ENCODE data around the gene GLUD1.
"Not testable (repeated sequence)": the region's sequence is repeated elsewhere in the genome, so short reads cannot be mapped to it uniquely, and the experiment has no call there.

GLUD1 gene

DNA sequence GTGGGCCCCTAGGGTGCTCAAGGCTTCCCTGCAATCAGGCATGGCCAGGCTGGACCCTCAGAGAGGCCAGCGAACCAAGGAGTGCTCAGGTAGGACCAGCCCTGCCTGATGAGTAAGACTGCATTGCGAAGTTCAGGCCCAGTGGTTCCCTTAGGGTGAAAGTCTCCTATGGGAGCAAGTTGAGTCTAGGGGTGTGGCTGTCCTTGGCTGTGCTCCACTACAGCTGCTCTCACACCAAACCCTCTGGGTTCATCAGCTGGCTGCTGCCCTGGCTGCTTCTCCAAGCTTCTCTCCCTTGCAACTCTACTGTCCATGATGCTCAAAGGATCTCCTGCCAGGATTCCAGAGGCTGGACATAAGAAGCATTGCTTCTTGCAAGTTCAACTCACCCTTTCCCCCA, 55.9 kb downstream of the GLUD1 start:
- no peak for FAIRE-seq

DNA sequence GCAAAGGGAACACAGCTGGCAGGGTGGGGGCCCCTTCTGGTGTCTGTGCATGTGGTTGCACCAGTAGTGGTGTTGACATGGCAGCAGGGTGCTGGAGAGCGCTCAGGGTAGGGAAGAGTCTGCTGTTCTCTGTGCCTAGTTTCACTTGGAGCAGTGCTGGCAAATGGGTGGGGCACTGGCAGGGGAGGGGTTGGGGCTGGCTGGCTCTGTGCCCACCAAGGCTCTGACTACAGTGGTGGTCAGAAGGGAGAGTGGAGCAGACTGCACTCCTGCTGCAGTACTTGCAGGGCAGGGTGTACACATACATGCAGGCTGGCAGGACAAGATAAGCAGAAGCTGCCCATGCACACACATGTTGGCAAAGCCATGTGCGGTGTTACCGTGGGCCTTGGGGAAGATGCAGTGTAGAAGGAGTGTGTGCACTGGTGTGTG, 56.3 kb downstream of the GLUD1 start:
- no peak for FAIRE-seq

DNA sequence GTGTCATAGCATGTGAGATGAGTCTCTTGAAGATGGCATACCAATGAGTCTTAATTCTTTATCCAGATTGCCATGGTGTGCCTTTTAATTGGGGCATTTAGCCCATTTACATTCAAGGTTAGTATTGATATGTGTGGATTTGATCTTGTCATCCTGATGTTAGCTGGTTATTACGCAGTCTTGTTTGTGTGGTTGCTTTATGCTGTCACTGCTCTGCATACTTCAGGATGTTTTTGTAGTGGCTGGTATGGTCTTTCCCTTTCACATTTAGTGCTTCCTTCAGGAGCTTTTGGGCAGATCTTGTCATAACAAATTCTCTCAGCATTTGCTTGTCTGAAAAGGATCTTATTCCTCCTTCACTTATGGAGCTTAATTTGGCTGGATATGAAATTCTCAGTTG, 58.0 kb downstream of the GLUD1 start:
- FAIRE-seq: no peak

DNA sequence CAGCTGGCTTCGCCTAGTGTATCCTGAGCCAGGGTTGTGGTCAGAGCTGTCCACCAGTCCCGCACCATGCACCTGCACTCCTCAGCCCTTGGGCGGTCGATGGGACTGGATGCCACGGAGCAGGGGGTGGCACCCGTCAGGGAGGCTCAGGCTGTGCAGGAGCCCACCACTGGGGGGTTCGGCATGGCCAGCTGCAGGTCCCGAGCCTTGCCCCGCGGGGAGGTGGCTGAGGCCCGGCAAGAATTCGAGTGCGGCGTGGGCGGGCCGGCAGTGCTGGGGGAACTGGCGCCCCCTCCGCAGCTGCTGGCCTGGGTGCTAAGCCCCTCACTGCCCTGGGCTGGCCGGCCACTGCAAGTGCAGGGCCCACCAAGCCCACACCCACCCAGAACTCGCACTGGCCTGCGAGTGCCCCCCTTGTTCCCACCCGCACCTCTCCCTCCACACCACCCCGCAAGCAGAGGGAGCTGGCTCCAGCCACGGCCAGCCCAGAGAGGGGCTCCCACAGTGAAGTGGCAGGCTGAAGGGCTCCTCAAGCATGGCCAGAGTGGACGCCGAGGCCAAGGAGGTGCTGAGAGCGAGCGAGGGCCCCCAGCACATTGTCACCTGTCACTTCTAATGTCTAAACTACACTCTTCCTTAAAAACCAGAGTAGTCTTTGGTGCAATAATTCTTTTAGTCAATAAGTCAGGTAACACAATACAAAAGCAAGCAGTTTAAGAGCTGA, 63.6 kb downstream of the GLUD1 start:
- FAIRE-seq: no peak

DNA sequence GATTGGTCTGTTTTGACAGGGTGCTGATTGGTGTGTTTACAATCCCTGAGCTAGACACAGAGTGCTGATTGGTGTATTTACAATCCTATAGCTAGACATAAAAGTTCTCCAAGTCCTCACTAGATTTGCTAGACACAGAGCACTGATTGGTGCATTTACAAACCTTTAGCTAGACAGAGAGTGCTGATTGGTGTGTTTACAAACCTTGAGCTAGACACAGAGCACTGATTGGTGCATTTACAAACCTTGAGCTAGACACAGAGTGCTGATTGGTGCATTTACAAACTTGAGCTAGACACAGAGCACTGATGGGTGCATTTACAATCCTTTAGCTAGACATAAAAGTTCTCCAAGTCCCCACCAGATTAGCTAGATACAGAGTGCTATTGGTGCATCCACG, 64.2 kb downstream of the GLUD1 start:
- not testable (repeated sequence) for FAIRE-seq

DNA sequence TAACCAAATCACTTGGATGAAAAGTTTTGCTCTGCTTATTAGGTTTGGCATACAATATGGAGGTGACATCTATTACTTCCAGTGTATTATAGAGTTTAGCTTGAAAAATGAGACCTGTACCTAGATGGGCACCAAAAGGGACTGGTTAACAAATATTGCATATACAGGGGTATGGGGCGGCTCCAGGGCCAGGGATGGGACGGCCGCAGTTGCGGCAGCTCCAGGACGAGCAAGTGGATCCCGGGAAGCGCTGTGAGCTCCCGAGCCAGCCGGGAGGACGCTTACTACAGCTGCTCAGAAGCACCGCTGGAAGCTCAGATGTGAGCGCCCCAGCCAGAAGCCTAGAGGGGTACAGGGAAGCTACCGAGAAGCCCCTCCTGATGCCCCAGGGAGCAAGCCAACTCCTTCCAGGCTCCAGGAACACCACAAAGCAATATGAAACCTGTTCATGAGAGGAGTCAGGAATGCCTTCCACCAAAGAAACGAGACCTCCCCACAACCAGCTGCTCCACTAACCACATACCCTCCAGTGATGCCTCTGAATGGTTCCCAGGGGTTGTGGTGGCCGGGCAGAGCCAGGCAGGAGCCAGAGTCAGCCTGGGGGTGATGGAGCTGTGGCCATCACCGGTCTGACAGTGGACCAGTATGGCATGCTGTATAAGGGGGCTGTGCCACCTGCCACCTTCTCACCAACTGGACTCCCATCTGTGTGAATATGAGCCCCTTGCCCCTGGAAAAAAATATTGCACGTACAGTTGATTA, 67.7 kb downstream of the GLUD1 start:
- not testable (repeated sequence) for FAIRE-seq

DNA sequence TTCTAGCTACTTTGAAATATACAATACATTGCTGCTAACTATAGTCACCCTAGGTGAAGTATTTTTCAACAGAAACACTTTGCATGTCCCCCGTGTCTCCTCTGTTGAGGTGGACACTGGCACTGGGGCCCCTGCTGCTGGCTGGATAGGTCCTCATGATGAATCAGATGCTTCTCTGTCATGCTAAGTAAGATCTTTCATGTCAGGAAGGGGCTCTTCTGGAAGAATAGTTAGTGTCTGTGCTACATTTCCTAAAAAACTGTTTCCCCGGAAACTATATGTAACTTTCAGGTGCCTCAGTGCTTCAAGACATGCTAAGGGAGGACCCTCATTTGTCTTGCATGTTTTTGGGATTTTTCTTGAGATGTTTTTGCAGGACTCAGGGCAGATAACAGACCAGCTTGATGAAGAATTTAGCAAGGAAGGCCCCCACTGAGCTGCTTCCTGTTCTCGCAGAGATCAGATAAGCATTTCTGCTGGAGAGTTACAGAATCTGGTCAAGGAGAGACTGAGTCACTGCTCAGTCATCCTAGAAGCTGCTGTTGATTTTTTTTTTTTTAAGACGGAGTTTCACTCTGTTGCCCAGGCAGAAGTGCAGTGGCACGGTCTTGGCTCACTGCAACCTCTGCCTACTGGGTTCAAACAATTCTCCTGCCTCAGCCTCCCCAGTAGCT, 69.2 kb downstream of the GLUD1 start:
- not testable (repeated sequence) for FAIRE-seq

DNA sequence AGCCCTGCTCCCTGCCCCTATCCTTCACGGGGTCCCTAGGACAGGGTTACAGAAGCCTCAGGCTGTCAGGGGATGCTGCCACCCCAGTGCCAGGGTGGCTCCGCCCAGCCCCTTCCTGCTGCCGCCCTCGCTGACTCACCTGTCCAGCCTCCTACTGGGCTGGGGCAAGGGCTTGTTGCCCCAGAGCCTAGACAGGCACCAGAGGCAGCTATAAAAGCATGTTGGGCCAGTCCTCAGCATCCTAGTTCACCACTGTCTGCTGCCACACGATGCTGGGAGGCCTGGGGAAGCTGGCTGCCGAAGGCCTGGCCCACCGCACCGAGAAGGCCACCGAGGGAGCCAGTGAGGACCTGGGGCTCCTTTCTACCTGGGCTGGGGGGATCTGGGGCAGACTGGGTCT, 74.6 kb downstream of the GLUD1 start, which contains the start of gene FAM25A:
TSS of gene FAM25A (plus strand) at position 239 of the 400 bp plus-strand sequence. CDS start at position 270, 31 bp downstream.
- FAIRE-seq: not testable (repeated sequence)

DNA sequence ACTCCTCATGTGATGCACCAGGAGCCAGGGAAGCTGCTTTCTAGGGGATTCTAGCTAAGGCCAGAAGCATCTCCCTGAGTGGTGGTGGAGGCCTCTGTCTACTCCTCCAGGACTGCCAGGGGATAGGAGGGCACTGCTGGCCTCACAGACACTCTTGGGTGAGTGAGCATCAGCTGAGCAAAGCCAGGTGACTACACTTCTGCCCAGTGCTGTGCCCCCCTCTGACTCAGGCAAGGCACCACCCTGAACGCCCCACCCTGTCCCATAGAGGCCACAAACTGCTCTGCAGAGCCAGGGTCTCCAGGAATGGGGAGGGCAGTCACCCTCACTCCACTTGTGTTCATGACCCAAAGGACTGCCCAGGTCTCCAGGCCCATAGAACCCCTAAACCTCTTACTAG, 75.1 kb downstream of the GLUD1 start:
- FAIRE-seq: not testable (repeated sequence)

DNA sequence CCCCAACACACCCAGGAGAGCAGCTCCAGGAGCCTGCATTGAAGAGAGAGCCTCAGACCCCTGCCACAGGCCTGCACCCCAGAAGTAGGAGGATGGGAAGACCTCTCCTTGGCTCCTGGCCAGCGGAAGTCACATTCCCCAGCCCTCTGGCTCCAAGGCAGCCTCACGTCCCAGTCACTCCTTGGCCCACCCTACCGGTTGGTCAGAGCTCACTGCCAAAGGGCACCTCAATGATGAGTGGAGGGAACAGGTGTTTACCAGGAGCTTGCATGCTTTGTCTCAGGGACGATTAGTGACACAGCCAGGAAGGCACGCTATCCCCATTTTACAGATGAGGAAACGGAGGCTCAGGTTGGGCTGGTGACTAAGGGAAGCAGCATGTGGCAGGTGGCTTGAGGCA, 75.6 kb downstream of the GLUD1 start:
- not testable (repeated sequence) for FAIRE-seq

DNA sequence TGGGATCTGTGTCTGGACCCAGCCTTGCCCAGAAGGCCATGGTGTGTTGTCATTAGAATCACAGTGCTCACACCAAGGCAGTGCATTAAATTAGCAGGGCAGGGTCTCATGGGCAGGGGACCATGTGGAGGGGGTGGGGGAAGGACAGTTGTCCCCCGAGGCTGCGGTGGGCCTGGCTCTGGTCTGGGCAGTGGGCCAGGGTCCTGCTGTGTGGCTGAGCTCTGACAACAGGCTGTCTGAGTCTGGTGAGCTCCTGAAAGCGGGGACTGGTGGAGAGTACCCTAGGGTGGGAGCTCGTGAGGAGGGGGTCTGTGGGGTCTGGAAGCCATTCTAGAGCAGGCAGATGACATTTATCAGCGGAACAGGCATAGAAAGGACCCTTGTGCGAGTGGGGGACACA, 76.5 kb downstream of the GLUD1 start:
- not testable (repeated sequence) for FAIRE-seq

DNA sequence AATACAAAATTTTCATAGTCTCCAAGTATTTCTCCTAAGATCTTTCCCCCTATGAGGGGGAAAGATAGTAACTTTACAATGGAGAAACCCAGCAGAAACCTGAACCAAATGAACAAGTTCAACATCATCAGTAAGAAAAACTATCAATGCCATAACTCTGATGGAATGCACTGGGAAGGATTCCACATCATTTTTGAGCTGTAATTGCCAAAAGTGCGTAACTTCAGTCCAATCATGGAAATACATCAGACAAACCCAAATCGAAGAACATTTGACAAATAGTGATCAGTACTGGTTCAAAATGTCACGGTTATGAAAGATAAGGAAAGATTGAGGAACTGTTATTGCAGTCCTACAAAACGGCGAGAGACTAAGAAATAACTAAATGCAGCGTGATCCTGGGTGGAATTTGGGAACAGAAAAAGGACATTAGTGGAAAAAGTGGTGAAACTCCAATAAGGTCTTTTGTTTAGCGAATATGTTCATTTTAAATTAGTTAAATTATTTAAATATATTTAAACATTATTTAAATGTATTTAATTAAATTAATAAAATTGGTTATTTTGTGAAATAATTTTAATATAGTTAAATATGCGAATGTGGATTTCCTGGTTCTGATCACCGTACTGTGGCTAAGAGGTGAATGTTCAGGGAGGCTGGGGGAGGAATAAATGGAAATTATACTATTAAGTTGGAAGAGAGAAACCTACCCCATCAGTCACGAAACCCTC, 79.5 kb downstream of the GLUD1 start:
- not testable (repeated sequence) for FAIRE-seq

DNA sequence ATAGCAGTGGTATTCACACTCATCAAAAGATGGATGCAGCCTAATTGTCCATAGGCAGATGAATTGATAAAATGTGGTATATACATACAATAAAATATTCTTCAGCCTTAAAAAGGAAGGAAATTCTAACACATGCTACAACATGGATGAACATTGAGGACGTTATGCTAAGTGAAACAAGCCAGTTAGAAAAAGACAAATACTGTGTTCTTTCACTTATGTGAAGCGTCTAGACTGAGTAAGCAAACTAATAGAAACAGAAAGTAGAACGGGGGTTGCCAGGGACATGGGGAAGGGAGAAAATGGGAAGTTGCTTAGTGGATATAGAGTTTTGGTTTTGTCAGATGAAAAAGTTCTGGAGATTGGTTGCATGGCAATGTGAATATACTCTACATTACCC, 81.1 kb downstream of the GLUD1 start:
- not testable (repeated sequence) for FAIRE-seq

DNA sequence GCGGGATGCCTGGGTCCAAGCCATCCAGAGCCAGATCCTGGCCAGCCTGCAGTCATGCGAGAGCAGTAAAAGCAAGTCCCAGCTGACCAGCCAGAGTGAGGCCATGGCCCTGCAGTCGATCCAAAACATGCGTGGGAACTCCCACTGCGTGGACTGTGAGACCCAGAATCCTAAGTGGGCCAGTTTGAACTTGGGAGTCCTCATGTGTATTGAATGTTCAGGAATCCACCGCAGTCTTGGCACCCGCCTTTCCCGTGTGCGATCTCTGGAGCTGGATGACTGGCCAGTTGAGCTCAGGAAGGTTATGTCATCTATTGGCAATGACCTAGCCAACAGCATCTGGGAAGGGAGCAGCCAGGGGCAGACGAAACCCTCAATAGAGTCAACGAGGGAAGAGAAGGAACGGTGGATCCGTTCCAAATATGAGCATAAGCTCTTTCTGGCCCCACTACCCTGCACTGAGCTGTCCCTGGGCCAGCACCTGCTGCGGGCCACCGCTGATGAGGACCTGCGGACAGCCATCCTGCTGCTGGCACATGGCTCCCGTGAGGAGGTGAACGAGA, 85.4 kb downstream of the GLUD1 start:
- not testable (repeated sequence) for FAIRE-seq

DNA sequence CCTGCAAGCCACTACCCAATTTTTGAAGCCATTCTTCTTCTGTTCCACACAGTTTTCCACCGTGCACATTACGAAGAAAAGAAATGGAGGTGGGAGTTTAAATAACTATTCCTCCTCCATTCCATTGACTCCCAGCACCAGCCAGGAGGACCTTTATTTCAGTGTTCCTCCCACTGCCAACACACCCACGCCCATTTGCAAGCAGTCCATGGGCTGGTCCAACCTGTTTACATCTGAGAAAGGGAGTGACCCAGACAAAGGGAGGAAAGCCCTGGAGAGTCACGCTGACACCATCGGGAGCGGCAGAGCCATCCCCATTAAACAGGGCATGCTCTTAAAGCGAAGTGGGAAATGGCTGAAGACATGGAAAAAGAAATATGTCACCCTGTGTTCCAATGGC, 86.3 kb downstream of the GLUD1 start:
- not testable (repeated sequence) for FAIRE-seq

DNA sequence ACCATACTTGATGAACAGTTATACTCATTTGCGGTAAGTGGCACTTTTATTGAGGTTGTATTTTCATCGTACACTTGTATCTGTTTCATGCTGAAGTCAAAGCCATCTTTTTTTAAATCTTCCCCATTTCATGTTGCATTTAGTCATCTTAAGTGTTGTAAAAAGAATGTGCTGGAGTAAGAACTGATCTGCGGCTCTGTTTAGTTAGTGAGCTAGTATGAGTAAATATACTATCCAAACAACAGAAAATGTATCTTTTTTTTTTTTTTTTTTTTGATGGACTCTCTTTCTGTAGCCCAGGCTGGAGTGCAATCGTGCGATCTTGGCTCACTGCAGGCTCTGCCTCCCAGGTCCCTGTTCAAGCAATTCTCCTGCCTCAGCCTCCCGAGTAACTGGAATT, 87.0 kb downstream of the GLUD1 start:
- not testable (repeated sequence) for FAIRE-seq

DNA sequence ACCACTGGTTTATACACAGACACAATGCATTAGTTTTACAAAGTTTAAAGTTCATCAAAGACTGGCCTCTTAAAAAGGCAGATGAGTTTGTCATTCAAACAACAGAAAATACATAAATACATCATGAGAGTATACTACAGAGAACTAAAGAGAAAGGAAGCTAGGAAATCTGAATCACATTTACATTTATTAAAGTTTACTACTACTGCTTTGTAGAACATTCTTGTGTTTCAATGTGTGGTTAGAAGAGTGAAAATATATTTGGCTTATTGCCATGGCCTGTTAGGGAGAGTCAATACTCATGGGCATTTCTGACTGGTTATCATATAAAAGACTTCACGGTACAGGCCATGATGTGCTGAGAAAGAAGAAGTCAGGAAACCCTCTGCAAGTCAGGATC, 87.5 kb downstream of the GLUD1 start:
- not testable (repeated sequence) for FAIRE-seq

DNA sequence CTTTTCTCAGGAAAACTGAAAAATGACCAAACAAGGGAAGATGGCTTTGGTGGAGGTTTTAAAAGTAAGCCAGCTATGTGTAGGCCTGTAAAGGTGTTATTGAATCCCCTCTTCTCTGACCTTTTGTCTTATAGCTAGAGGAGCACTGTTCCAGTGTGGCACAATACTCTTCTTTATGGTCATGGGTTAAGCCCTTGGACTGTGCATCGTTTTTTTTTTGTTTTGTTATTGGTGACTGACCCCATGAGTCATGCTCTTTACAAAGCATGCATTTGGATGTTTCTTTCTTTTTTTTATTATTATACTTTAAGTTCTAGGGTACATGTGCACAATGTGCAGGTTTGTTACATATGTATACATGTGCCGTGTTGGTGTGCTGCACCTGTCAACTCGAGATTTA, 94.2 kb downstream of the GLUD1 start:
- FAIRE-seq: no peak
